Liver (tissue), 9 donors: Measurements from ENCODE around the gene TMEM129. TPM values are rescaled to one million over a fixed set of nuclear protein-coding genes. Genes with fewer than 3 reads are reported as not detected.

Source experiments
- DNase-seq: peaks from one replicate; pipeline ENCODE4 v3.0.0-alpha.2; 2017; ENCODE audit warnings: low spot score
- H3K27ac ChIP-seq, 2 donors: one replicate each; pipeline ENCODE4 v1.7.0; 2013; ENCODE audit warnings: inconsistent platforms in 2 of 2, low read length in 2 of 2, control low read depth in 1 of 2, low read depth in 1 of 2, mild to moderate bottlenecking in 1 of 2
- H3K27me3 ChIP-seq, 4 donors: one replicate each; pipeline versions ENCODE4 v1.6.1 to v1.7.0; 2013; ENCODE audit warnings: low read length in 3 of 4, inconsistent platforms in 1 of 4, mild to moderate bottlenecking in 1 of 4, moderate library complexity in 1 of 4; ENCODE audit not compliant: control insufficient read depth in 4 of 4, insufficient read depth in 4 of 4
- H3K36me3 ChIP-seq, 4 donors: one replicate each; pipeline versions ENCODE4 v1.6.1 to v1.7.0; 2013; ENCODE audit warnings: low read length in 3 of 4, mild to moderate bottlenecking in 3 of 4, low read depth in 1 of 4, moderate library complexity in 1 of 4; ENCODE audit not compliant: control insufficient read depth in 4 of 4, insufficient read depth in 3 of 4
- H3K4me1 ChIP-seq, 4 donors: one replicate each; pipeline versions ENCODE4 v1.6.1 to v1.7.0; 2013; ENCODE audit warnings: low read length in 3 of 4, mild to moderate bottlenecking in 3 of 4, moderate library complexity in 1 of 4; ENCODE audit not compliant: control insufficient read depth in 4 of 4, insufficient read depth in 4 of 4
- H3K4me3 ChIP-seq, 3 donors: one replicate each; pipeline versions ENCODE4 v1.6.1 to v1.7.0; 2013; ENCODE audit warnings: low read length in 3 of 3, control low read depth in 1 of 3, low read depth in 1 of 3, mild to moderate bottlenecking in 1 of 3
- H3K9ac ChIP-seq, 2 donors: one replicate each; pipeline ENCODE4 v1.7.0; 2013; ENCODE audit warnings: low read length in 2 of 2, mild to moderate bottlenecking in 2 of 2, moderate library complexity in 2 of 2, control low read depth in 1 of 2, low read depth in 1 of 2
- H3K9me3 ChIP-seq, 4 donors: one replicate each; pipeline versions ENCODE4 v1.6.1 to v1.7.0; 2013; ENCODE audit warnings: low read length in 3 of 4; ENCODE audit not compliant: control insufficient read depth in 4 of 4
- EGR1 ChIP-seq, 2 donors: IDR thresholded peaks; 2 replicates each; pipeline ENCODE4 v1.6.1; 2016 to 2018; ENCODE audit warnings: antibody characterized with exemption in 2 of 2, low read depth in 2 of 2
- FOXA1 ChIP-seq: IDR thresholded peaks from 2 replicates; pipeline ENCODE4 v1.6.1; 2016; ENCODE audit warnings: antibody characterized with exemption
- FOXA2 ChIP-seq: IDR thresholded peaks from 2 replicates; pipeline ENCODE4 v1.6.1; 2016; ENCODE audit warnings: antibody characterized with exemption
- GABPA ChIP-seq, 2 donors: IDR thresholded peaks in 1 of 2; conservative IDR thresholded peaks in 1 of 2; 2 replicates each; pipeline ENCODE4 v1.6.1; 2016; ENCODE audit warnings: antibody characterized with exemption in 2 of 2, mild to moderate bottlenecking in 1 of 2, moderate library complexity in 1 of 2
- HNF4G ChIP-seq: IDR thresholded peaks from 2 replicates; pipeline ENCODE4 v1.6.1; 2016; ENCODE audit warnings: antibody characterized with exemption
- NR2F2 ChIP-seq: IDR thresholded peaks from 2 replicates; pipeline ENCODE4 v1.6.1; 2016; ENCODE audit warnings: antibody characterized with exemption
- RAD21 ChIP-seq, 2 donors: IDR thresholded peaks; 2 replicates each; pipeline ENCODE4 v1.6.1; 2016; ENCODE audit warnings: antibody characterized with exemption in 2 of 2, mild to moderate bottlenecking in 2 of 2
- RXRA ChIP-seq, 2 donors: IDR thresholded peaks; 2 replicates each; pipeline ENCODE4 v1.6.1; 2017 to 2018; ENCODE audit warnings: antibody characterized with exemption in 2 of 2, mild to moderate bottlenecking in 1 of 2
- TAF1 ChIP-seq: conservative IDR thresholded peaks from 2 replicates; pipeline ENCODE4 v1.6.1; 2016; ENCODE audit warnings: antibody characterized with exemption, mild to moderate bottlenecking
- WGBS: extraction: QIAGEN DNeasy Blood & Tissue Kit; methylation state at CpG from one replicate; pipeline ENCODE4 v1.1.7; 2013; 5-methylcytosine and 5-hydroxymethylcytosine counted together
- polyA plus RNA-seq, 2 donors: library from polyadenylated mRNA; stranded (reverse) in 1 of 2; unstranded in 1 of 2; fragments of 200-250 nt in 1 of 2; fragments of >200 nt in 1 of 2; fragmentation: Nextera tagmentation in 1 of 2; extraction: Ambion mirVana in 1 of 2; gene quantifications; one replicate each; pipeline versions ENCODE4 v1.2.1 to v1.2.3, GENCODE V29; 2013 to 2015
- total RNA-seq, 2 donors: library from RNA; depleted of rRNA; stranded (reverse); fragments of >200 nt; gene quantifications; one replicate each; pipeline ENCODE4 v1.2.3, GENCODE V29; 2014
- TF ChIP-seq, protein P1 (sequence below): IDR thresholded peaks from 2 replicates; pipeline ENCODE4 v1.6.1; 2016; ENCODE audit warnings: antibody characterized with exemption
- donor health status: healthy.
- donor health status: healthy.
- donor health status: healthy.
- donor health status: healthy.
- donor health status: healthy.

TMEM129 gene
- total and polyA plus RNA-seq, 4 donors = 12.2 to 37.0 (median 21.8) TPM

DNA sequence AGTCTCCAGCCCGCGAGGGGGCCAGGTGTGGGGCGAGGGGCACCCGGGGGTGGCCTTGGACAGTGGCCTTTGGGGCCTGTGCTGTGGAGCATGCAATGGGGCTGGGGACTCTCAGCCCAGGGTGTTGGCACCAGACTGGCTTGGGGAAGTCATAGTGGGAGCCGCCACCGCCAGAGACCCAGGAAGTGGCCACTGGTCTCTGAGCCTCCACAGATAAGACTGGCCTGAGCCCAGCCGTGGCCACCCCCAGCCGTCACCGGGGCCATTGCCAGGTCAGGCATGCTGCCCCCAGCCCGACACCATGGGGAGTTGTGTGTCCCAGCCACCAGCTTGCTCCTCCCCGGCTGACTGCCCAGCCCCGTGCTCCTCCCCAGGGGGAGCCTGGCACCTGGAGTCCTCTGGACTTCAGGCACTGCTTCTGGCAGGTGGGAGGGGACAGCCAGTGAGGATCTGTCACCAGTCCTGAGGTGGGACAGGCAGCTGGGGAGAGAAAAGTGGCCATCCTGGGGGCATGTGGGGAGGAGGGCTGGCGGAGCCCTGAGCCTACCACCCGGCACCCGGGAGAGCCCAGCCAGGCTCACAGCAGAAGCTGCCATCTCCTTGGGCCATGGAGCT, 32.7 kb upstream of the TMEM129 start (continued):
- TF ChIP-seq FOXA1 (no peak), TAF1 (no peak), RAD21 (IDR thresholded peaks at IDR 0.05) (no peak)

DNA sequence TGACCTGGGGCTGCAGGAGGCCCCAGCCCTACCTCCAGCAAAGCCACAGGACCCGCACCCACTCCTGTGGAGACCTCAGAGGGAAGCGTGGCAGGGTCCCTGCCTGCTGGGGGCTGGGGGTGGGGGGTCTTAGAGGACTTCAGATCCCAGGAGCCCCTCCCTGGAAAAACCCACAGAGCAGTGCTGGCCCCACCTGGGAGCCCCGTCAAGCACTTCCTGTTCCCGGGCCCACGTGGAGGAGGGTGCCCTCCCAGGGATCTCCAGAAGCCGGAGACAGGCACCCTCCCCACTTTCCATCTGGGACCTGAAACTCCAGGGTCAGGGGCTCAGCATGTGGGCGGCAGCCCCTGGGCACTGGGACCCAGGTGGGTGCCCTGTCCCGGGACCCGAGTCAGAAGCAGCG, 32.2 kb upstream of the TMEM129 start:
- Histone ChIP-seq H3K9ac (no peak overlapping the region), H3K4me1 (peaks cover 0 to 9% (median 5%) of the 10 kb centered on the region in 4 donors), H3K4me3 (no peak overlapping the region), H3K27me3 (no peaks in the 10 kb centered on the region), H3K9me3 (no peaks in the 10 kb centered on the region), H3K36me3 (no peaks in the 10 kb centered on the region), H3K27ac (no peak overlapping the region)
- 74% methylated on average over 10 of the region's 10 CpGs for WGBS
- DNase-seq = no peak
- TF ChIP-seq, protein P1, sequence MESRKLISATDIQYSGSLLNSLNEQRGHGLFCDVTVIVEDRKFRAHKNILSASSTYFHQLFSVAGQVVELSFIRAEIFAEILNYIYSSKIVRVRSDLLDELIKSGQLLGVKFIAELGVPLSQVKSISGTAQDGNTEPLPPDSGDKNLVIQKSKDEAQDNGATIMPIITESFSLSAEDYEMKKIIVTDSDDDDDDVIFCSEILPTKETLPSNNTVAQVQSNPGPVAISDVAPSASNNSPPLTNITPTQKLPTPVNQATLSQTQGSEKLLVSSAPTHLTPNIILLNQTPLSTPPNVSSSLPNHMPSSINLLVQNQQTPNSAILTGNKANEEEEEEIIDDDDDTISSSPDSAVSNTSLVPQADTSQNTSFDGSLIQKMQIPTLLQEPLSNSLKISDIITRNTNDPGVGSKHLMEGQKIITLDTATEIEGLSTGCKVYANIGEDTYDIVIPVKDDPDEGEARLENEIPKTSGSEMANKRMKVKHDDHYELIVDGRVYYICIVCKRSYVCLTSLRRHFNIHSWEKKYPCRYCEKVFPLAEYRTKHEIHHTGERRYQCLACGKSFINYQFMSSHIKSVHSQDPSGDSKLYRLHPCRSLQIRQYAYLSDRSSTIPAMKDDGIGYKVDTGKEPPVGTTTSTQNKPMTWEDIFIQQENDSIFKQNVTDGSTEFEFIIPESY = no peak

DNA sequence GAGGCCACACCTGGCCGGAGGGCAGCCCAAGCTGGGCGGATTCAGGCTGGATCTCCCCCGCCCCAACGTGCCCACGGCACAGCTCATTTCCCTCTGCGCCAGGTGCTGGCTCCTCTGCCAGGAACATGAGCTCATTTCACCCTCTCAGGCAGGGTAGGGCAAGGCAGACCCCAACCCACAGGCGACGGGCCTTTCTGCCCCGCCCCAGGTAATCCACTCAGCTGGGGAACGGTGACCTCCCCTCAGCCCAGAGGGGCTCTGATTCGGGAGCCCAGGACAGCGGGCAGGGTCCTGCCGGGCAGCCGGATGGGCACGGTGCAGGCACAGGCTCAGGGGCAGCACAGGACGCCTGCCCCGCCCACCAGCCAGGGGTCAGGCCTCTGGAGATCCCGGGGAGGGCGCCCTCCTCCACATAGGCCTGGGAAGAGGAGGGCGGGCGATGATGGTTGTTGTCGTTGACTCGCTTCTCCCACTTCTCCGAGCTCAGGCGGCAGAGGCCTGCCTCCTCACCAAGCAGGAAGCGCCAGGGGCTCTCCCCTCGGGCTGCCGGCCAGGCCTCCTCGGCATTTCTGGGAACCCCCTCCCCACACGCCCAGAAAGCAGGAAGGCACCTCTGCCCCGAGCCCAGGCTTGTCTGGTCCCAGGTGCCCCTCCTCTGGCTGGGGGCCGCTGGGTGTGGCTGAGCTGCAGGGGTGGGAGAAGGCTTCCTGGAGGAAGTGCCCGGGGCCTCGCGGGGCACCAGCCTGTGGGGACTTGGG, 31.3 kb upstream of the TMEM129 start:
- Histone ChIP-seq H3K36me3 (no peaks in the 10 kb centered on the region), H3K9me3 (no peaks in the 10 kb centered on the region), H3K9ac (no peak overlapping the region), H3K27ac (peak overlapping the region in 1 of 2 donors; percentile 7), H3K27me3 (no peaks in the 10 kb centered on the region), H3K4me1 (peaks cover 0 to 12% (median 7%) of the 10 kb centered on the region in 4 donors), H3K4me3 (no peak overlapping the region)
- whole genome bisulfite sequencing = 57% methylated on average over 35 of the region's 35 CpGs
- DNase-seq = no peak
- TF ChIP-seq, protein P1 = no peak

DNA sequence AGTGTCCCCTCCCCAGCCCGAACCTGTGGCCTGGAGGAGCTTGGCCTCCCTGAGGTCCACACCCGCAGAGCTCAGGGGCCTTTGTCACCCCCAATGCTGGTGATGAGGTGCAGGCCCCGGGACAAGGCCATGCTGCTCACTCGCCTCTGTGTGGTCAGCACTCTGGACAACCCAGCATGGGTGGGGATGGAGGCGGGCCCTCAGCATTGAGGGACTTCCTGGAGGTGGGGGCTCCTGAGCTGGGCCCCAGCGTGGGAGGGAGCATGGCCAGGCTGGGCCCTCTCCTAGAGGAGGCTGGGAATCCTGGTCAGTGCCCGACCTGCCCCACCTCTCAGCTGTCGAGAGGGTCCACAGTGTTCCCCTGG, 30.8 kb upstream of the TMEM129 start:
- TF ChIP-seq RXRA (IDR thresholded peaks at IDR 0.05) = no peak
- TF ChIP-seq HNF4G = no peak
- no peak for TF ChIP-seq EGR1 (IDR thresholded peaks at IDR 0.05; ENCODE audit: low read depth in 2 of 2)
- TF ChIP-seq, protein P1 = no peak
- TF ChIP-seq TAF1 = no peak
- TF ChIP-seq RAD21 (IDR thresholded peaks at IDR 0.05) = no peak
- TF ChIP-seq NR2F2 = no peak
- no peak for TF ChIP-seq FOXA2
- no peak for TF ChIP-seq GABPA (IDR thresholded peaks at IDR 0.05 in 1 of 2, conservative IDR thresholded peaks at IDR 0.05 in 1 of 2)
- Histone ChIP-seq H3K9me3 (no peaks in the 10 kb centered on the region), H3K4me1 (peaks cover 2 to 12% (median 7%) of the 10 kb centered on the region in 4 donors), H3K36me3 (no peaks in the 10 kb centered on the region), H3K4me3 (no peak overlapping the region), H3K27me3 (no peaks in the 10 kb centered on the region), H3K27ac (no peak overlapping the region), H3K9ac (no peak overlapping the region)
- no peak for DNase-seq
- WGBS = 85% methylated on average over 8 of the region's 8 CpGs
